ENCODE results near the gene RARB. TPM values are rescaled to one million over a fixed set of nuclear protein-coding genes. Genes with fewer than 3 reads are reported as not detected.

RARB gene
- 31.1 TPM for total RNA-seq

GRCh38 chr3:25427942-25428788 is at the start of gene RARB:
Gene RARB, plus strand, starts transcription at chr3:25428263. Its CDS starts 469 bp downstream, at chr3:25428732.

Small RNAs within 50 kb of the gene (small RNA-seq; reads per million reads assigned to genes)
- gene RF01161 (not detected), gene RF02271 (not detected)

Other genes with a start within 250 kb of the RARB start
- 302 TPM for gene TOP2B, start 236.6 kb downstream of the RARB start, total RNA-seq

Measured in diencephalon (tissue), 1 donor.